H1 (cell line): ENCODE results near the gene RAN. TPM values are rescaled to one million over a fixed set of nuclear protein-coding genes. Genes with fewer than 3 reads are reported as not detected.

ENCODE experiments used
- CTCF ChIA-PET: fragments of 300-600 bp; sonication (Branson Sonifier 250); formaldehyde crosslinking; loops from one replicate; lab custom pipeline; 2021; ENCODE audit not compliant: partially characterized antibody; lab: Charles Lee
- POLR2A ChIA-PET: fragments of 300-600 bp; sonication (Branson Sonifier 250); formaldehyde crosslinking; loops from one replicate; lab custom pipeline; 2021; ENCODE audit warnings: inconsistent platforms; ENCODE audit not compliant: partially characterized antibody; lab: Charles Lee
- DNase-seq, 2 experiments: peaks; one replicate each; pipeline versions ENCODE4 v3.0.0 to v3.0.0-alpha.2; 2010 to 2022; ENCODE audit warnings: low spot score in 2 of 2, low read depth in 1 of 2, mixed read lengths in 1 of 2
- FAIRE-seq: peaks from 2 replicates; lab custom pipeline; 2011; peaks lifted over from hg19 to GRCh38; lab: Jason Lieb, UNC
- H2AFZ ChIP-seq: 2 replicates; pipeline ENCODE4 v1.8.1; 2012; ENCODE audit warnings: low read length, inconsistent platforms
- H2AK5ac ChIP-seq: 2 replicates; pipeline ENCODE4 v1.6.1; 2013; ENCODE audit warnings: low read depth, low read length
- H2BK120ac ChIP-seq: replicated peaks from 2 replicates; pipeline ENCODE3; 2013; ENCODE audit warnings: low read depth, low read length, inconsistent platforms
- H2BK12ac ChIP-seq: 2 replicates; pipeline ENCODE4 v1.6.1; 2013; ENCODE audit warnings: low read depth, low read length
- H2BK15ac ChIP-seq: 2 replicates; pipeline ENCODE4 v1.6.1; 2013; ENCODE audit warnings: low read length
- H2BK20ac ChIP-seq: 2 replicates; pipeline ENCODE4 v1.6.1; 2013; ENCODE audit warnings: low read length
- H2BK5ac ChIP-seq: 2 replicates; pipeline ENCODE4 v1.6.1; 2013; ENCODE audit warnings: low read depth, low read length
- H3K14ac ChIP-seq: 2 replicates; pipeline ENCODE4 v1.6.1; 2013; ENCODE audit warnings: inconsistent platforms; ENCODE audit not compliant: insufficient read length
- H3K18ac ChIP-seq: 2 replicates; pipeline ENCODE4 v1.6.1; 2013; ENCODE audit warnings: low read length; ENCODE audit errors: extremely low read depth
- H3K23ac ChIP-seq: 2 replicates; pipeline ENCODE4 v1.6.1; 2013; ENCODE audit warnings: inconsistent platforms; ENCODE audit not compliant: insufficient read length
- H3K23me2 ChIP-seq: 2 replicates; pipeline ENCODE4 v1.6.1; 2013; ENCODE audit warnings: low read depth, low read length
- H3K27ac ChIP-seq: 2 replicates; pipeline ENCODE4 v1.6.1; 2011; ENCODE audit warnings: low read depth, low read length, inconsistent platforms
- H3K27me3 ChIP-seq, 4 experiments: replicated peaks in 1 of 4; 1 replicate in 1 of 4; 2 replicates in 3 of 4; pipeline versions ENCODE4 v1.6.1 to v1.8.1; 2011 to 2013; ENCODE audit warnings: low read length in 3 of 4, mild to moderate bottlenecking in 3 of 4, inconsistent platforms in 2 of 4, mixed read lengths in 2 of 4, moderate library complexity in 1 of 4; ENCODE audit not compliant: control insufficient read depth in 3 of 4, insufficient read depth in 3 of 4; ENCODE audit errors: extremely low read depth in 1 of 4
- H3K36me3 ChIP-seq, 4 experiments: 2 replicates each; pipeline versions ENCODE4 v1.6.1 to v1.8.1; 2011 to 2013; ENCODE audit warnings: mild to moderate bottlenecking in 4 of 4, low read length in 3 of 4, moderate library complexity in 2 of 4, control low read depth in 1 of 4, inconsistent platforms in 1 of 4; ENCODE audit not compliant: insufficient read depth in 4 of 4, control insufficient read depth in 2 of 4
- H3K4ac ChIP-seq: replicated peaks from 2 replicates; pipeline ENCODE3; 2013; ENCODE audit warnings: low read length, low read depth, mixed read lengths, inconsistent platforms; ENCODE audit not compliant: insufficient read length
- H3K4me1 ChIP-seq, 4 experiments: replicated peaks in 1 of 4; 1 replicate in 1 of 4; 2 replicates in 3 of 4; pipeline versions ENCODE4 v1.6.1 to v1.8.1; 2011 to 2013; ENCODE audit warnings: low read length in 3 of 4, inconsistent platforms in 2 of 4, mixed read lengths in 1 of 4; ENCODE audit not compliant: insufficient read depth in 4 of 4, control insufficient read depth in 3 of 4
- H3K4me2 ChIP-seq, 2 experiments: 2 replicates each; pipeline versions ENCODE4 v1.6.1 to v1.8.1; 2011 to 2013; ENCODE audit warnings: low read depth in 2 of 2, low read length in 2 of 2, control low read depth in 1 of 2, inconsistent platforms in 1 of 2, mild to moderate bottlenecking in 1 of 2; ENCODE audit not compliant: insufficient read depth in 1 of 2
- H3K4me3 ChIP-seq, 4 experiments: fragments of 200-600, 300-600 bp in 1 of 4; sonication (generic), shearing (Covaris generic), sonication (Bioruptor Twin) in 1 of 4; 2 replicates each; pipeline versions ENCODE4 v1.5.1 to v1.8.1; 2011 to 2016; ENCODE audit warnings: low read length in 4 of 4, low read depth in 3 of 4, control low read depth in 2 of 4, inconsistent platforms in 2 of 4, mild to moderate bottlenecking in 2 of 4, mixed read lengths in 1 of 4, moderate library complexity in 1 of 4; ENCODE audit not compliant: insufficient read depth in 2 of 4; ENCODE audit errors: extremely low read depth in 1 of 4
- H3K56ac ChIP-seq: replicated peaks from 2 replicates; pipeline ENCODE3; 2013; ENCODE audit warnings: low read depth, mild to moderate bottlenecking, mixed read lengths, low read length, inconsistent platforms; ENCODE audit not compliant: insufficient read length
- H3K79me1 ChIP-seq: 2 replicates; pipeline ENCODE4 v1.6.1; 2013; ENCODE audit warnings: low read depth, low read length, control low read depth
- H3K79me2 ChIP-seq, 2 experiments: 2 replicates each; pipeline versions ENCODE4 v1.6.1 to v1.8.1; 2012 to 2013; ENCODE audit warnings: low read length in 2 of 2, mild to moderate bottlenecking in 2 of 2, inconsistent platforms in 1 of 2; ENCODE audit not compliant: insufficient read depth in 2 of 2, control insufficient read depth in 1 of 2
- H3K9ac ChIP-seq, 4 experiments: replicated peaks in 1 of 4; 1 replicate in 1 of 4; 2 replicates in 3 of 4; pipeline versions ENCODE4 v1.6.1 to v1.8.1; 2011 to 2013; ENCODE audit warnings: low read depth in 3 of 4, low read length in 3 of 4, control low read depth in 2 of 4, mild to moderate bottlenecking in 2 of 4, moderate library complexity in 2 of 4, inconsistent platforms in 1 of 4; ENCODE audit errors: extremely low read depth in 1 of 4
- H3K9me3 ChIP-seq, 2 experiments: 2 replicates each; pipeline versions ENCODE4 v1.6.1 to v1.8.1; 2012 to 2013; ENCODE audit warnings: mild to moderate bottlenecking in 2 of 2, moderate library complexity in 2 of 2, control low read depth in 1 of 2, inconsistent platforms in 1 of 2, low read depth in 1 of 2, low read length in 1 of 2, mixed read lengths in 1 of 2; ENCODE audit not compliant: insufficient read depth in 2 of 2
- H4K20me1 ChIP-seq, 2 experiments: replicated peaks in 1 of 2; 2 replicates each; pipeline versions ENCODE3 to v1.8.1; 2011 to 2013; ENCODE audit warnings: inconsistent platforms in 2 of 2, low read length in 2 of 2, mild to moderate bottlenecking in 1 of 2; ENCODE audit not compliant: insufficient read depth in 2 of 2, control insufficient read depth in 1 of 2
- H4K5ac ChIP-seq: 2 replicates; pipeline ENCODE4 v1.6.1; 2013; ENCODE audit warnings: low read length, low read depth, mixed read lengths, inconsistent platforms; ENCODE audit not compliant: insufficient read length
- H4K8ac ChIP-seq: 2 replicates; pipeline ENCODE4 v1.8.0; 2013; ENCODE audit warnings: mild to moderate bottlenecking, moderate library complexity, low read length, inconsistent platforms; ENCODE audit not compliant: insufficient read depth; ENCODE audit errors: extremely low read depth
- H4K91ac ChIP-seq: replicated peaks from 2 replicates; pipeline ENCODE3; 2013; ENCODE audit warnings: low read length, mixed read lengths, inconsistent platforms; ENCODE audit not compliant: insufficient read length
- POLR2A ChIP-seq, 2 experiments: IDR thresholded peaks; 1 replicate in 1 of 2; 2 replicates in 1 of 2; pipeline ENCODE4 v1.6.1; 2011; ENCODE audit warnings: low read depth in 2 of 2, low read length in 2 of 2, mild to moderate bottlenecking in 2 of 2; ENCODE audit errors: control extremely low read depth in 1 of 2
- TEAD4 ChIP-seq: IDR thresholded peaks from 2 replicates; pipeline ENCODE4 v1.6.1; 2012; ENCODE audit warnings: low read depth, low read length, inconsistent platforms, mixed read lengths
- WGBS, 2 experiments: shearing (Covaris generic) in 1 of 2; methylation state at CpG; one replicate each; pipeline versions ENCODE4 v1.1.6 to v1.1.7; 2013 to 2015; ENCODE audit warnings: low lambda C conversion rate in 2 of 2, mixed read lengths in 2 of 2, inconsistent platforms in 1 of 2, low coverage in 1 of 2, missing lambda C conversion rate in 1 of 2; ENCODE audit not compliant: insufficient replicate concordance in 2 of 2, insufficient coverage in 1 of 2, insufficient read length in 1 of 2; ENCODE audit errors: extremely low coverage in 1 of 2, missing lambda C conversion rate in 1 of 2; 5-methylcytosine and 5-hydroxymethylcytosine counted together
- polyA plus RNA-seq, 7 experiments: library from polyadenylated mRNA; depleted of rRNA in 3 of 7; stranded (reverse) in 5 of 7; unstranded in 2 of 7; fragments of >200 nt in 5 of 7; fragments of 200-250 nt in 2 of 7; gene quantifications; 1 replicate in 5 of 7; 2 replicates in 1 of 7; 4 replicates in 1 of 7; pipeline versions ENCODE4 v1.2.1 to v1.2.3, GENCODE V29; 2011 to 2013; ENCODE audit warnings: missing spikeins in 2 of 7, mixed read lengths in 2 of 7
- total RNA-seq: library from RNA; stranded (reverse); fragmentation: NEBNext Ultra II Directional; extraction: Animal tissue kit (Norgen Biotek cat#: 25700); gene quantifications from 2 replicates; pipeline ENCODE4 v1.2.1, GENCODE V29; 2021

Gene RAN
- total and polyA plus RNA-seq, 2 of the 8 experiments (the other 6 are each of a cell fraction or from before 2014, with no cell fraction given): 2,064 to 2,203 TPM

DNA sequence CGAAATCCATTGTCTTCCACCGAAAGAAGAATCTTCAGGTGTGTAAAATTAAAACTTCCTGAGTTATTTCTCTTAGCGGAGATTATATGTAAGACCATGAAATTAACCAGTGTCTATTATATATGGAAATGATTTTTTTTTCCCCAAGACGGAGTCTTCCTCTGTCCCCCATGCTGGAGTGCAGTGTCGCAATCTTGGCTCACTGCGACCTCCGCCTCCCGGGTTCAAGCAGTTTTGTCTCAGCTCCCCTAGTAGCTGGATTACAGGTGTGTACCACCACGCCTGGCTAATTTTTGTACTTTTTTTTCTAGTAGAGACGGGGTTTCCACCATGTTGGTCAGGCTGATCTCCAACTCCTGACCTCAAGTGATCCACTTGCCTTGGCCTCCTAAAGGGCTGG, 2.8 kb downstream of the RAN start:
- H2BK12ac ChIP-seq: no peak overlapping the region
- H3K4ac ChIP-seq: no peak overlapping the region
- H3K9me3 ChIP-seq: no peaks in the 10 kb centered on the region
- no peaks in the 10 kb centered on the region for H3K79me1 ChIP-seq
- no peak overlapping the region for H2AK5ac ChIP-seq
- TF ChIP-seq POLR2A (IDR thresholded peaks at IDR 0.05; ENCODE audit: control extremely low read depth in 1 of 2, low read depth in 2 of 2, low read length in 2 of 2) (0 out of 3 replicates have a peak, but pooled peaks of 1 of the 2 experiments have one; percentile 22), TEAD4 (no peak)
- H3K9ac ChIP-seq: no peak overlapping the region
- no peak overlapping the region for H2BK15ac ChIP-seq
- no peak overlapping the region for H3K23ac ChIP-seq
- H3K4me1 ChIP-seq: peaks cover 0 to 3% (median 3%) of the 10 kb centered on the region in 4 experiments; a peak in 4 of 7 replicates
- ChIA-PET CTCF (no interaction called here), POLR2A (interaction anchor here (0.7 to 8.9 kb wide), 20 partner anchors 10 to 417 kb away, joined by 3 to 86 read pairs (median 6); partner anchors contain the start of genes ADGRD1 and STX2)
- H2BK5ac ChIP-seq: no peak overlapping the region
- 95% methylated on average over 10 of the region's 10 CpGs; no CpG with 5 or more reads in 1 of the 2 experiments for WGBS, 2 experiments
- H2AFZ ChIP-seq: no peak overlapping the region
- no peak overlapping the region for H4K91ac ChIP-seq
- H3K36me3 ChIP-seq: peaks cover 27 to 53% (median 42%) of the 10 kb centered on the region in 4 experiments
- FAIRE-seq (no peak), DNase-seq (no peak)
- peaks cover 7 to 9% of the 10 kb centered on the region in 2 experiments for H4K20me1 ChIP-seq
- H2BK20ac ChIP-seq: no peak overlapping the region
- peak overlapping the region in 1 of 2 experiments; percentile 95; a peak in 1 of 4 replicates for H3K4me2 ChIP-seq
- H3K79me2 ChIP-seq: peaks cover 6 to 30% of the 10 kb centered on the region in 2 experiments
- no peaks in the 10 kb centered on the region for H3K27me3 ChIP-seq
- H3K56ac ChIP-seq: no peak overlapping the region
- no peak overlapping the region for H3K14ac ChIP-seq
- no peak overlapping the region for H3K4me3 ChIP-seq
- H4K8ac ChIP-seq: no peak overlapping the region
- H4K5ac ChIP-seq: no peak overlapping the region
- H3K27ac ChIP-seq: 0 out of 2 replicates have a peak overlapping the region, but pooled peaks have one; percentile 20
- H3K23me2 ChIP-seq: peaks cover 4% of the 10 kb centered on the region
- H3K18ac ChIP-seq: no peak overlapping the region
- H2BK120ac ChIP-seq: no peak overlapping the region
